ENCODE data around the gene ABHD11.

ABHD11 gene

GRCh38 chr7:73700581-73701134 is 37.9 kb downstream of the ABHD11 start:
- no peak for DNase-seq (ENCODE audit: low read depth)

- no peak for DNase-seq (ENCODE audit: low read depth)
These were observed 38.6 kb downstream of the ABHD11 start for GRCh38 chr7:73700069-73700423.

- DNase-seq (ENCODE audit: low read depth), result no peak
These were observed 39.1 kb downstream of the ABHD11 start for GRCh38 chr7:73699370-73700068.

GRCh38 chr7:73698410-73698809 is 40.2 kb downstream of the ABHD11 start:
- DNase-seq (ENCODE audit: low read depth), result no peak

GRCh38 chr7:73696372-73696771 is 42.2 kb downstream of the ABHD11 start:
- no peak for DNase-seq (ENCODE audit: low read depth)

- DNase-seq (ENCODE audit: low read depth), result no peak
These were observed 48.0 kb downstream of the ABHD11 start for GRCh38 chr7:73690646-73691045.

- no peak for DNase-seq (ENCODE audit: low read depth)
These were observed 50.3 kb downstream of the ABHD11 start for GRCh38 chr7:73688288-73688687.

Data from stimulated activated CD8-positive, alpha-beta memory T cell treated with anti-CD3 and anti-CD28 coated beads, Interleukin-12 subunit alpha, Interleukin-12 subunit beta, amount 100 ng/mL, for 1 hour (primary cell).